Trophoblast cell (in vitro differentiated cells and primary cell): Measurements from ENCODE around the gene POTEI.
"Not testable (repeated sequence)": the region's sequence is repeated elsewhere in the genome, so short reads cannot be mapped to it uniquely, and the experiment has no call there.

Source experiments
- DNase-seq, 2 donors: peaks; one replicate each; pipeline ENCODE4 v3.0.0-alpha.2; 2016
- H2AFZ ChIP-seq: 2 replicates; pipeline ENCODE4 v1.6.1; 2013; ENCODE audit warnings: low read length, moderate library complexity, mild to moderate bottlenecking; ENCODE audit not compliant: insufficient read depth, poor library complexity
- H2AK5ac ChIP-seq: 2 replicates; pipeline ENCODE4 v1.6.1; 2013; ENCODE audit warnings: mild to moderate bottlenecking, low read length
- H2BK120ac ChIP-seq: 2 replicates; pipeline ENCODE4 v1.6.1; 2013; ENCODE audit warnings: low read length, mild to moderate bottlenecking, moderate library complexity; ENCODE audit not compliant: insufficient read depth, poor library complexity
- H2BK12ac ChIP-seq: 2 replicates; pipeline ENCODE4 v1.6.1; 2013; ENCODE audit warnings: mild to moderate bottlenecking, low read length, moderate library complexity
- H2BK5ac ChIP-seq: 2 replicates; pipeline ENCODE4 v1.6.1; 2013; ENCODE audit warnings: low read length, low read depth, moderate library complexity, mild to moderate bottlenecking; ENCODE audit not compliant: poor library complexity
- H3K14ac ChIP-seq: 2 replicates; pipeline ENCODE4 v1.6.1; 2013; ENCODE audit warnings: mild to moderate bottlenecking, low read length
- H3K18ac ChIP-seq: 2 replicates; pipeline ENCODE4 v1.6.1; 2013; ENCODE audit warnings: mild to moderate bottlenecking, low read length
- H3K23ac ChIP-seq: 2 replicates; pipeline ENCODE4 v1.6.1; 2013; ENCODE audit warnings: low read length
- H3K27ac ChIP-seq: 2 replicates; pipeline ENCODE4 v1.5.1; 2013; ENCODE audit warnings: low read depth, mild to moderate bottlenecking, inconsistent platforms, low read length, moderate library complexity
- H3K27me3 ChIP-seq: 2 replicates; pipeline ENCODE4 v1.6.1; 2013; ENCODE audit warnings: inconsistent platforms, mild to moderate bottlenecking, low read length, moderate library complexity; ENCODE audit not compliant: insufficient read depth
- H3K36me3 ChIP-seq, 2 experiments: 1 replicate in 1 of 2; 2 replicates in 1 of 2; pipeline ENCODE4 v1.6.1; 2013; ENCODE audit warnings: low read length in 2 of 2, mild to moderate bottlenecking in 2 of 2, moderate library complexity in 1 of 2; ENCODE audit not compliant: insufficient read depth in 2 of 2, control insufficient read depth in 1 of 2
- H3K4ac ChIP-seq: 2 replicates; pipeline ENCODE4 v1.6.1; 2013; ENCODE audit warnings: low read depth, mild to moderate bottlenecking, low read length, moderate library complexity
- H3K4me1 ChIP-seq, 2 experiments: 1 replicate in 1 of 2; 2 replicates in 1 of 2; pipeline ENCODE4 v1.6.1; 2013; ENCODE audit warnings: low read length in 2 of 2, mild to moderate bottlenecking in 2 of 2, moderate library complexity in 1 of 2; ENCODE audit not compliant: insufficient read depth in 2 of 2, control insufficient read depth in 1 of 2
- H3K4me2 ChIP-seq: 2 replicates; pipeline ENCODE4 v1.6.1; 2013; ENCODE audit warnings: inconsistent platforms, mild to moderate bottlenecking, low read length, moderate library complexity
- H3K4me3 ChIP-seq: 2 replicates; pipeline ENCODE4 v1.5.1; 2013; ENCODE audit warnings: mild to moderate bottlenecking, low read depth, low read length, inconsistent platforms
- H3K79me1 ChIP-seq: one replicate; pipeline ENCODE4 v1.6.1; 2013; ENCODE audit warnings: low read length
- H3K79me2 ChIP-seq: 2 replicates; pipeline ENCODE4 v1.6.1; 2013; ENCODE audit warnings: low read length, mild to moderate bottlenecking; ENCODE audit not compliant: control insufficient read depth, insufficient read depth, poor library complexity
- H3K9ac ChIP-seq: 2 replicates; pipeline ENCODE4 v1.6.1; 2013; ENCODE audit warnings: mild to moderate bottlenecking, low read length
- H3K9me3 ChIP-seq: 2 replicates; pipeline ENCODE4 v1.6.1; 2013; ENCODE audit warnings: low read depth, mild to moderate bottlenecking, control low read depth, inconsistent platforms, low read length; ENCODE audit not compliant: insufficient read depth
- H4K12ac ChIP-seq: 2 replicates; pipeline ENCODE4 v1.6.1; 2013; ENCODE audit warnings: low read depth, mild to moderate bottlenecking, low read length, moderate library complexity
- H4K8ac ChIP-seq: 2 replicates; pipeline ENCODE4 v1.6.1; 2013; ENCODE audit warnings: low read depth, mild to moderate bottlenecking, low read length, moderate library complexity
- H4K91ac ChIP-seq: one replicate; pipeline ENCODE4 v1.6.1; 2013; ENCODE audit warnings: low read depth, mild to moderate bottlenecking, low read length, moderate library complexity
- WGBS: extraction: QIAGEN DNeasy Blood & Tissue Kit; methylation state at CpG from one replicate; pipeline ENCODE4 v1.1.7; 2013; ENCODE audit warnings: missing lambda C conversion rate; ENCODE audit not compliant: insufficient read length, insufficient coverage; ENCODE audit errors: extremely low coverage; 5-methylcytosine and 5-hydroxymethylcytosine counted together

Gene POTEI

GRCh38 chr2:130530212-130530611, 21.1 kb upstream of the POTEI start:
- H3K18ac ChIP-seq, DNase-seq, H3K4me2 ChIP-seq, H2BK5ac ChIP-seq, H4K8ac ChIP-seq, H3K79me2 ChIP-seq, H2BK120ac ChIP-seq, H3K27ac ChIP-seq, H4K12ac ChIP-seq, H3K9ac ChIP-seq, H2AFZ ChIP-seq, H3K27me3 ChIP-seq, H3K23ac ChIP-seq, H2BK12ac ChIP-seq, H2AK5ac ChIP-seq, H3K4me1 ChIP-seq, H3K9me3 ChIP-seq, H4K91ac ChIP-seq, H3K4ac ChIP-seq, H3K79me1 ChIP-seq, H3K36me3 ChIP-seq, H3K14ac ChIP-seq, H3K4me3 ChIP-seq: not testable (repeated sequence)
- WGBS: no CpG with 5 or more reads among the region's 4 CpGs

- not testable (repeated sequence) for H3K27me3 ChIP-seq, H3K27ac ChIP-seq, H2BK120ac ChIP-seq, DNase-seq, H3K23ac ChIP-seq, H3K14ac ChIP-seq, H4K91ac ChIP-seq, H3K4me2 ChIP-seq, H3K79me1 ChIP-seq, H3K79me2 ChIP-seq, H2AFZ ChIP-seq, H3K18ac ChIP-seq, H4K12ac ChIP-seq, H4K8ac ChIP-seq, H3K36me3 ChIP-seq, H2AK5ac ChIP-seq, H3K4me1 ChIP-seq, H2BK5ac ChIP-seq, H3K9me3 ChIP-seq, H3K4ac ChIP-seq, H2BK12ac ChIP-seq, H3K9ac ChIP-seq, H3K4me3 ChIP-seq
- no CpG with 5 or more reads among the region's 6 CpGs for WGBS
Measured at GRCh38 chr2:130529545-130529944, 20.4 kb upstream of the POTEI start.

DNA sequence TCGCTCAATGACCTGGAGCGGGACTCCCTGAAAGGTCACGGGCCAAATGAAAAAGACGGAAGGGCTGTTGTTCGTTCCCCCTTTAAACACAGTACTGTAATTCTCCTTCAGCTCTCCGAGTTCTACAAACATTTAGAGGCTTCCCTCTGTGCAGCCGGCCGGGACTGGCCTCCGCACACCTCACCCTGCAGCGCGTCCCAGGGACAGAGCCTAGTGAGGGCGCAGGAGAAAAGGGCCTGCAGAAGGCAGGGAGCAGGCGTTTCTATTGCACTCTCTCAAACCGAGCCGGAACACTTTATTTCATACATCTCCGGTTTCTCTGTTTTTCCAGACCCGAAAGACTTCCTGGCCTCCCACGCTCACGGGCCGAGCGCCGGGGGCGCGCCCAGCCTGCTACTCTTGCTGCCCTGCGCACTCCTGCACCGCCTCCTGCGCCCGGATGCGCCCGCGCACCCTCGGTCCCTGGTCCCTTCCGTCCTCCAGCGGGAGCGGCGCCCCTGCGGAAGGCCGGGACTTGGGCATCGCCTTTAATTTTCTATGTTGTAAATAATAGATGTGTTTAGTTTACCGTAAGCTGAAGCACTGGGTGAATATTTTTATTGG, 18.3 kb upstream of the POTEI start:
- not testable (repeated sequence) for H3K14ac ChIP-seq, H3K9me3 ChIP-seq, H2BK120ac ChIP-seq, H3K79me1 ChIP-seq, H2AFZ ChIP-seq, H2BK5ac ChIP-seq, H2BK12ac ChIP-seq, DNase-seq, H3K18ac ChIP-seq, H4K8ac ChIP-seq, H3K27ac ChIP-seq, H2AK5ac ChIP-seq, H3K4me3 ChIP-seq, H4K91ac ChIP-seq, H3K36me3 ChIP-seq, H3K9ac ChIP-seq, H3K4ac ChIP-seq, H4K12ac ChIP-seq, H3K79me2 ChIP-seq, H3K27me3 ChIP-seq, H3K4me2 ChIP-seq, H3K4me1 ChIP-seq, H3K23ac ChIP-seq
- WGBS: no CpG with 5 or more reads among the region's 40 CpGs

GRCh38 chr2:130522390-130522789, 13.3 kb upstream of the POTEI start:
- H3K9ac ChIP-seq, DNase-seq, H3K4me1 ChIP-seq, H3K14ac ChIP-seq, H3K79me2 ChIP-seq, H4K91ac ChIP-seq, H3K4ac ChIP-seq, H2BK12ac ChIP-seq, H2BK120ac ChIP-seq, H2AK5ac ChIP-seq, H3K36me3 ChIP-seq, H3K27me3 ChIP-seq, H4K12ac ChIP-seq, H3K4me2 ChIP-seq, H2BK5ac ChIP-seq, H4K8ac ChIP-seq, H2AFZ ChIP-seq, H3K4me3 ChIP-seq, H3K23ac ChIP-seq, H3K79me1 ChIP-seq, H3K18ac ChIP-seq, H3K27ac ChIP-seq, H3K9me3 ChIP-seq: not testable (repeated sequence)
- WGBS: no CpG with 5 or more reads among the region's 23 CpGs
